ACC112 (cell line): Measurements from ENCODE around the gene PLCH2.
"Not testable (repeated sequence)": the region's sequence is repeated elsewhere in the genome, so short reads cannot be mapped to it uniquely, and the experiment has no call there.

Experiments used
- H2AFZ ChIP-seq: fragments of 200-600 bp; sonication (generic); one replicate; pipeline ENCODE4 v1.6.0; 2017; ENCODE audit warnings: antibody characterized with exemption, low read length; ENCODE audit not compliant: unreplicated experiment
- H3K27ac ChIP-seq: fragments of 200-600 bp; sonication (generic); 2 replicates; pipeline ENCODE4 v1.5.1; 2014; ENCODE audit warnings: low read depth, mild to moderate bottlenecking, antibody characterized with exemption, low read length, moderate library complexity
- H3K27me3 ChIP-seq: fragments of 200-600 bp; sonication (generic); 2 replicates; pipeline ENCODE4 v1.6.1; 2014; ENCODE audit warnings: mild to moderate bottlenecking, antibody characterized with exemption, low read length, moderate library complexity, mixed read lengths; ENCODE audit not compliant: insufficient read depth
- H3K36me3 ChIP-seq: fragments of 200-600 bp; sonication (generic); 2 replicates; pipeline ENCODE4 v1.6.1; 2016; ENCODE audit warnings: mild to moderate bottlenecking, antibody characterized with exemption, low read length, moderate library complexity, mixed read lengths; ENCODE audit not compliant: insufficient read depth
- H3K4me1 ChIP-seq: fragments of 200-600 bp; sonication (generic); one replicate; pipeline ENCODE4 v1.6.1; 2016; ENCODE audit warnings: low read length, mixed read lengths; ENCODE audit not compliant: insufficient read depth, unreplicated experiment, control insufficient read depth
- H3K4me3 ChIP-seq: fragments of 200-600 bp; sonication (generic); 2 replicates; pipeline ENCODE4 v1.5.1; 2014; ENCODE audit warnings: mild to moderate bottlenecking, low read depth, low read length
- H3K79me2 ChIP-seq: fragments of 200-600 bp; sonication (generic); one replicate; pipeline ENCODE4 v1.6.0; 2016; ENCODE audit warnings: low read length; ENCODE audit not compliant: control insufficient read depth, unreplicated experiment, insufficient read depth

The PLCH2 gene

GRCh38 chr1:2451741-2452140, 24.3 kb upstream of the PLCH2 start:
- Histone ChIP-seq H3K79me2 (no peaks in the 10 kb centered on the region), H3K4me3 (peak overlapping the region; percentile 7; the same call in 1 of the 2 replicates), H3K36me3 (no peaks in the 10 kb centered on the region), H3K4me1 (peaks cover 32% of the 10 kb centered on the region), H3K27me3 (no peaks in the 10 kb centered on the region), H2AFZ (no peak overlapping the region), H3K27ac (peak overlapping the region; percentile 70)

- peak overlapping the region; percentile 40 for H2AFZ ChIP-seq
- H3K36me3 ChIP-seq = no peaks in the 10 kb centered on the region
- peak overlapping the region; percentile 70 for H3K27ac ChIP-seq
- H3K4me1 ChIP-seq = peaks cover 26% of the 10 kb centered on the region
- H3K4me3 ChIP-seq = peak overlapping the region; percentile 7; the same call in 1 of the 2 replicates
- H3K27me3 ChIP-seq = no peaks in the 10 kb centered on the region
- no peaks in the 10 kb centered on the region for H3K79me2 ChIP-seq
These were observed 23.7 kb upstream of the PLCH2 start for GRCh38 chr1:2452201-2452931.

GRCh38 chr1:2452932-2453315, 23.2 kb upstream of the PLCH2 start:
- Histone ChIP-seq H3K27ac (peak overlapping the region; percentile 70), H3K27me3 (no peaks in the 10 kb centered on the region), H2AFZ (no peak overlapping the region), H3K79me2 (no peaks in the 10 kb centered on the region), H3K4me1 (peaks cover 26% of the 10 kb centered on the region), H3K4me3 (no peak overlapping the region), H3K36me3 (no peaks in the 10 kb centered on the region)

GRCh38 chr1:2454227-2454626, 21.9 kb upstream of the PLCH2 start:
- Histone ChIP-seq H3K4me1 (peaks cover 35% of the 10 kb centered on the region), H3K79me2 (no peaks in the 10 kb centered on the region), H3K27ac (no peak overlapping the region), H2AFZ (no peak overlapping the region), H3K27me3 (no peaks in the 10 kb centered on the region), H3K36me3 (no peaks in the 10 kb centered on the region), H3K4me3 (no peak overlapping the region)

GRCh38 chr1:2455757-2456156, 20.3 kb upstream of the PLCH2 start:
- Histone ChIP-seq H3K79me2 (no peaks in the 10 kb centered on the region), H3K4me1 (peaks cover 46% of the 10 kb centered on the region), H3K4me3 (no peak overlapping the region), H2AFZ (no peak overlapping the region), H3K27ac (no peak overlapping the region), H3K36me3 (no peaks in the 10 kb centered on the region), H3K27me3 (no peaks in the 10 kb centered on the region)

- peaks cover under 1% of the 10 kb centered on the region; the same call in 1 of the 2 replicates for H3K27me3 ChIP-seq
- peaks cover 32% of the 10 kb centered on the region for H3K4me1 ChIP-seq
- H3K27ac ChIP-seq = no peak overlapping the region
- no peak overlapping the region for H2AFZ ChIP-seq
- no peaks in the 10 kb centered on the region for H3K36me3 ChIP-seq
- H3K4me3 ChIP-seq = no peak overlapping the region
- H3K79me2 ChIP-seq = no peaks in the 10 kb centered on the region
These were observed 18.6 kb upstream of the PLCH2 start for GRCh38 chr1:2457444-2457843.

- Histone ChIP-seq H3K4me1 (peaks cover 20% of the 10 kb centered on the region), H3K36me3 (no peaks in the 10 kb centered on the region), H3K27ac (no peak overlapping the region), H3K4me3 (no peak overlapping the region), H3K27me3 (peaks cover 13% of the 10 kb centered on the region), H3K79me2 (no peaks in the 10 kb centered on the region), H2AFZ (no peak overlapping the region)
These were observed 17.4 kb upstream of the PLCH2 start for GRCh38 chr1:2458687-2459086.

GRCh38 chr1:2459102-2459753, 16.9 kb upstream of the PLCH2 start:
- H2AFZ ChIP-seq, H3K4me3 ChIP-seq, H3K79me2 ChIP-seq, H3K27ac ChIP-seq, H3K36me3 ChIP-seq: not testable (repeated sequence)
- peaks cover 20% of the 10 kb centered on the region for H3K4me1 ChIP-seq
- peaks cover 18% of the 10 kb centered on the region for H3K27me3 ChIP-seq

GRCh38 chr1:2459757-2460156, 16.3 kb upstream of the PLCH2 start:
- no peaks in the 10 kb centered on the region for H3K79me2 ChIP-seq
- no peak overlapping the region for H3K27ac ChIP-seq
- no peaks in the 10 kb centered on the region for H3K36me3 ChIP-seq
- H3K4me1 ChIP-seq = peaks cover 20% of the 10 kb centered on the region
- H2AFZ ChIP-seq = no peak overlapping the region
- H3K27me3 ChIP-seq = peaks cover 22% of the 10 kb centered on the region
- H3K4me3 ChIP-seq = no peak overlapping the region

- Histone ChIP-seq H3K27ac (no peak overlapping the region), H3K4me3 (no peak overlapping the region), H3K4me1 (peaks cover 20% of the 10 kb centered on the region), H3K79me2 (no peaks in the 10 kb centered on the region), H3K36me3 (no peaks in the 10 kb centered on the region), H2AFZ (no peak overlapping the region), H3K27me3 (peaks cover 26% of the 10 kb centered on the region)
These were observed 15.9 kb upstream of the PLCH2 start for GRCh38 chr1:2460203-2460602.
